Activated CD8-positive, alpha-beta memory T cell treated with anti-CD3 and anti-CD28 coated beads, Interleukin-2, amount 50 U/mL, for 48 hours (primary cell): ENCODE measurements around the gene KNTC1.
"Not testable (repeated sequence)": the region's sequence is repeated elsewhere in the genome, so short reads cannot be mapped to it uniquely, and the experiment has no call there.

Experiments used
- DNase-seq: peaks from one replicate; pipeline ENCODE4 v3.0.0-alpha.2; 2020

Gene KNTC1

DNA sequence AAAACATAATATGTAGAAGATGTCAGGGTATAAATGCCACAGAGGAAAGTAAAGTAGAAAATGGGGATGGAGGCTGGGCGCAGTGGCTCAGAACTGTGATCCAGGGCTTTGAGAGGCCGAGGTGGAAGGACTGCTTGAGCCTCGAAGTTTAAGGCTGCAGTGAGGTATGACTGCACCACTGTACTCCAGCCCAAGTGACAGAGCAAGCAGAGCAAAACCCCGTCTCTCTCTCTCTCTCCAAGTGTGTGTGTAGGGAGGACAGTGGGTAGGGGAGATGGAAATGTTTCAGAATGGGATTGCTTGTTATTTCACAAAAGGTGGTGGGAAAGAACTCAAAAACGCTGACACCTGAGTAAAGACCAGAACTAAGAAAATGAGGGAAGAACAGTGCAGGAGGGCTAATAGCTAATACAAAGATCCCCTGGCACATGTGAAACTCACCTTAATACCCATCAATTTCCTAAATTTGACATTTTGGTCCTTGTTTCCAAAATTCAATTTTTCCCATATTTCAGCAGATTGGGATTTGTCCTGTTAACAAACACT lies 20.6 kb upstream of the KNTC1 start:
- DNase-seq = no peak

DNA sequence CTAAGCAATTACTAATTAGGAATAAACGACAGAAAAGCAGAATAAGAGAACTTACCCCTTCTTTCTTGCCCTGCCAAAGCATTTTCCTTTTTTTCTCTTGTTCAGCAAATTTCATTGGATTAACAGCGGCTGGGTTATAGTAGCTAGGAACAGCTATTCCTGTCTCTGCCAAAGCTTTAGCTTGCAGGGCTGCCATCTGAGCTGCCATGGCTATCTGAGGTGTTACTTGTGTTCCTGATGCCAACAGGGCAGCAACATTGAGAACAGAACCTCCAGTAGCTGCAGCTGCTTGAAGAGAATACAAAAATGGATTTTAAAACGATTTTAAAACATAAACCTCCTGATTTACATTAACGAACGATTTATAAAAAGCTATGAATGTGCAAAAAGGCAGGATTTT lies 18.9 kb upstream of the KNTC1 start:
- DNase-seq = no peak

DNA sequence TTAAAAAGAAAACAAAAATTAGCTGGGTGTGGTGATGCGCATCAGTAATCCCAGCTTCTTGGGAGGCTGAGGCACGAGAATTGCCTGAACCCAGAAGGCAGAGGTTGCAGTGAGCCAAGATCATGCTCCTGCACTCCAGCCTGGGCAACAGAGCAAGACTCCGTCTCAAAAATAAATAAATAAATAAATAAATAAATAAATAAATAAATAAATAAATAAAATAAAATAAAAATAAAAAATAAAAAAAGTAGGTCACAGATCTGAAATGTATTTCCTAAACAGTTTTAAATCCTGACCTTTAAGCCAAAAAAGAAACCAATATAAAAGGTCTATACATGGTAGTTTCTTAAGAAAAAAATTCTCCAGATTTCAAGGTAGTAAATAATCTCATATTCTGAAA lies 14.0 kb upstream of the KNTC1 start:
- DNase-seq = not testable (repeated sequence)

DNA sequence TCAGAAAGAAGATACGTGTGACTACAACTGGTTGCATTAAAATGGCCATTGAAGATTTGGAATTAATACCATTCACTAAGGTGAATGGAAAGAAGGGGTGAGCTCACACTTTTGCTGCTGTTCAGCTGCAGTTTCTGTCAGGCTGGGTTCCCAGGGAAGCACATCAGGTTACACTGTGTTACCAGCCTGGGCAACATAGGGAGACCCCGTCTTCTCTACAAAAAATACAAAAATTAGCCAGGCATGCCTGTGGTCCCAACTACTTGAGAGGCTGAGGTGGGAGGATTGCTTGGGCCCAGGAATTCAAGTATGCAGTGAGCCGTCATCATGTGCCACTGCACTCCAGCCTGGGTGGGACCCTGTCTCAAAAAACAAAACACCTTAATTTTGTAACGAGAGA lies 13.4 kb upstream of the KNTC1 start:
- DNase-seq = no peak

DNA sequence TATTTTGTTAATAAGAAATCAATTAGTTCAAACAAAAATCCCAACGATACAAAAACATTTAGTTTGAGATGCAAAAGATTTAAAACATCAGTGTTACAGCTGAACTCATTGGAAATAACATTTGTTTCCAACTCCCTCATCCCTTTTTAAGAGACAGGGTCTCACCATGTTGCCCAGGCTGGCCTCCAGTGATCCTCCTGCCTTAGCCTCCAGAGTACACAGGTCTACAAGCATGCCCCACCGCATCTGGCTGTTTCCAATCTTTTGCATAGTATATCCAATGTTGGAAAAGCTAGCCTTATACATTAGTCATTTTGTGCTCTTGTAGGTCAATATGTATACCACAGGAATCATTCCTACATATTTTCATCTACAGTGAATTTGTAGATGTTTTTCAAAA lies 11.8 kb upstream of the KNTC1 start:
- DNase-seq = no peak

DNA sequence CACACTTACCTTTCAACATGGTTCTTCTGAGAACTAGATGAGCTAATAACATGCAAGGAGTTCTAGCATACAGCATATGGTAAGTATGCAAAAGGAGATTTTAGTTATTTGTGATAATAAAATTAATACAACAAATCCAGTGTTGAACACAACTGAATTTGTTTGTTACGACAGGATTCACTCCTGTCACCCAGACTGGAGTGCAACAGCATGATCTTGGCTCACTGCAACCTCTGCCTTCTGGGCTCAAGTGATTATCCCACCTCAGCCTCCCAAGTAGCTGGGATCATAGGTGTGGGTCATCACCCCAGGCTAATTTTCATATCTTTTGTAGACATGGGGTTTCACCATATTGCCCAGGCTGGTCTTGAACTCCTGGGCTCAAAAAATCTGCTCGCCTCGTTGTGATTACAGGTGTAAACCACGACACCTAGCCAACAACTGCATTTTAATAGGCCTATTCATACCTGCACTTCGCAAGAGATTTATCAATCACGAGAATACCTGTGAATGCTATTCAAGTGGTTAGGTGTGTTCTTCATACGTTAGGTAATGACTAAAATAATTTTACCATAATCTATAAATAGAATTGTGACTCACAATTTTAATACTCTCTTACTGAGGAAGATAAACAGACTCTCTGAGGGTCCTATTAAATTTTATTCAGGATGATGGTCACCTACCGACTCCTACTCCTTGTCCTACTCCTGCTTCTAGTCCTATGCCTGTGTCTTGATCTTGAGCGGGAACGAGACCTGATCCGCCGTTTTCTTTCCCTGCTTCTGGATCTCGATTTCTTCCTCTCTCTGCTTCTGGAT lies 10.3 kb upstream of the KNTC1 start:
- no peak for DNase-seq

DNA sequence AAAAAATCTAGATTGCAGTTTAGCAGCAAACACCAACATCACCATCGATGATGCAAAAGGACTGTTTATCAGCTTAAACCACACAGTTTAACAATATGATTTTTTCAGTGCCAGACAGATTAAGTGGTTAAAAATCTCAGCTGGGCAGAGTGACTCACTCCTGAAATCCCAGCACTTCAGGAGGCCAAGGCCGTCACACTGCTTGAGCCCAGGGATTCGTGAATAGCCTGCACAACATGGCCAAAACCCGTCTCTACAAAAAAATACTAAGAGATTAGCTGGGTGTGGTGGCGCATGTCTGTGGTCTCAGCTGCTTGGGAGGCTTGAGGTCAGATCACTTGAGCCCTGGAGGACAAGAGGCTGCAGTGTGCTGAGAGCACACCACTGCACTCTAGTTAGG lies 9.2 kb upstream of the KNTC1 start:
- DNase-seq = no peak

DNA sequence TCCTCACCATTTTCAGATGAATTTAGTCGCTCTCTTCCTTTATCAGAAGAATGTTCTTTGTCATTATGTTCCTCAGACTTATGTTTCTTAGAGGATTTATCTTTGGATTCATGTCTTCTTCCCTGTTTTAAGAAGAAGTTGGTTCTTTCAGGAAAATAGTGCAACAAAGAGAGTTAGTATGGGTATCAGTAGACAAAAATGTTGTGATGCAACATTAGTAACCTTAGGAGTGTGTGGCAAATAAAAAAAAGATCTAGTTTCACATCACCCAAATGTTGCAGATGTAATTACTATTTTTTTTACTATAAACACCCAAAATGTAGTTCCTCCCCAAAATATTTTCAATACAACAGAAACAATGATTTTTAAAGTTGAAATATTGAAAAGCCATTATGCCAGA lies 8.1 kb upstream of the KNTC1 start:
- no peak for DNase-seq

DNA sequence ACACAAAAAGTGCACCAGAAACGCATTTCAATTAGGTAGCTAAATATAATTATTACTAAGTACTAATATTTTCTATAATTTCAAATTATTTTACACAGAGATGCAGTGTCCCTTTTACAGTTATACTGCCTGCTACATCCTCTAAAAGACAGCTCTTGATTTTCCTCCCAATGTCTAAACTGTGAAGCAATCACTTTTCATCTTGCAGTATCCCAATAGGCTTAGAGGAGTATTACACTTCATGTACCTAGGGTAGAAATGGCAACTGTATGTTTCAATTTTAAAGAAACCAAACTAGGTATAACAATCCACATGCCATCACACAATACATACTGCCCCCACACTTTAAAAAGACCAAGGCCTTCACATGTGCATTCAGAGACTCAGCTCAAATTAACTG lies 7.6 kb upstream of the KNTC1 start:
- no peak for DNase-seq

DNA sequence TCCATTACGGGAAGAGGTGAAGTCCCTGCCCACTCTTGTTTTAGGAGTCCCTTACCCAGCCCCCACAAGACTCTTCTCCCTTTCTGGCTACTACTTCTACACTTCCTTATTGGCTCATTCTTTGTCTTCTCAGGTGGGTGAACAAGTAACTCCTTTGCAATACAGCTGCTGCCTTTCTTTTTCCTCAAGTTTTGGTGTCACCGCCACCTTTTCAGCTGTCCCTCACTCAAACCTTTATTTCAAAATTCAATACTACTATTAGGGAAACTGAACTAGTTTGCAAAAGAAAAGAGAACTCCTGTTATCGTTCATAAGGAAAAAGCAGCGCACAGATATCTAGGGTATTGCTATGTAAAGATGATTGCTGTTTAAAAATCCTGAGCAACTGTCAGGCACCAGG lies 6.4 kb upstream of the KNTC1 start:
- no peak for DNase-seq

DNA sequence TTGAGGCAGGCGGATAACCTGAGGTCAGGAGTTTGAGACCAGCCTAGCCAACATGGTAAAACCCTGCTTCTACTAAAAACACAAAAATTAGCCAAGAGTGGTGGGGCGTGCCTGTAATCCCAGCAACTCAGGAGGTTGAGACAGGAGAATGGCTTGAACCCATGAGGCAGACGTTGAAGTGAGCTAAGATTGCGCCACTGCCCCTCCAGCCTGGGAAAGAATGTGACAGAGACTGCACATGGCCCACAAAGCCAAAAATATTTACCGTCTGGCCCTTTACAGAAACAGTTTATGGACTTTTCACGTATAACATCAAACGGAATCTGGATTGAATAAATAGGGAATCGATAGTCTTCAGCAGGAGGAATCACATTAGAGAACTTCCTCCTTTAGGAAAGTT lies 3.8 kb upstream of the KNTC1 start:
- DNase-seq = no peak

DNA sequence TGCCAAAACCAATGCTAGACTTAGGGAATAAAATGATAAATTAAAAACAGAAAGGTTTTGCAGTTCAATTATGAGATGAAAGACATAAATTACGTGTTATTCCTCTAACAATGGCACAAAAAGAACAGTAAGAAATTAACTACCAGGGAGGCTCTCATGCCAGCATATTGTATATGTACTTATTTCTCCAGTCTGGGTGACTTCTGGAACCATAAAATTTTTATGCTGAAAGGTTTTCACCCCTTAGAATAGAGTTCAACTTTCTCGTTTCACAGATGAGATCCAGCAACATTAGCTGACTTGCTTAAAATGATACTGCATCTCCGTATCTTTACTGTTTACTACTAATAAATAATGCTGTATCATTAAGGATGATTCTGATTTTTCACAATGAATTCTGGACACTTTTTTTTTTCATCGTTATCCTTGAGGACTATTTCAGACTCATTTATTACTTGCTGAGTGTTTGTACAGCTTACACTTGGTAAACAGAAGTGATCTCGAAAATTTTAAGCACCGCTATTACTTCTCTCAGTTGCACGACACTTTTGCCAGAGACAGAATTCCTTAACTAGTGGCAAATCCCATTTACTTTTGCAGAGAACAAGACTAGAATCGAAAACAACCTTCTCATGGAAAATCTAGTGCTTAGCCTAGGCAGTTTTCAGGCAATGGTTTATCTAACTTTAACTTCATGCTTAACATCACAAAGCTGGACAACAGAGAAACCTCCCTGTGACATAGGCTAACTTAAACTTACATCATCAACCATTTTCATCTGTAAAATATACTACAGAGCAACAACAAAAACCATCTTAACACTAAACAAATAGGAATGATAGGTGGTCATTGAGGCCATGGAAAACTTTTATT lies 3.0 kb upstream of the KNTC1 start:
- no peak for DNase-seq

DNA sequence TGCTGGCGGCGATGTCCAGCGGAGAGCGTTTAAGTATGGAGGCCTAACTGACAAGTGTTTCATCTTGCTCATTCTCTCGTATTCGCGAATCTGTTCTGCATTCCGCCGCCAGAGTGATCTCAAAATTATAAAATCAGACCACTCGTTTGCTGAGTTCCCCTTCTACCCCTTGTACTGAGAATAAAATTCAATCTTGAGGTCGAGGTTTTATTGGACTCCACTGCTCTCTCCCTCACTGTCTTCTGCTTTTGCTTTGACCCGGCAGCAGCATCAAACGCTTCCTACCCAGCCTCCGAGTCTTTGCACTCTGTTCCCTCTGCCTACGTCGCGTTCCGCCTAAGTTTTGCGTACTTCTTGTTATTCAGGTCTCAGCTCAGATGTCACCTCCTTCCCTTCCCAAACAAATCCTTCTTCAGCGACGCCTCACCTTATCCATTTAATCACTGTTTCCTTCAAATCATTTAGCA lies 462 bp downstream of the KNTC1 start:
- no peak for DNase-seq

DNA sequence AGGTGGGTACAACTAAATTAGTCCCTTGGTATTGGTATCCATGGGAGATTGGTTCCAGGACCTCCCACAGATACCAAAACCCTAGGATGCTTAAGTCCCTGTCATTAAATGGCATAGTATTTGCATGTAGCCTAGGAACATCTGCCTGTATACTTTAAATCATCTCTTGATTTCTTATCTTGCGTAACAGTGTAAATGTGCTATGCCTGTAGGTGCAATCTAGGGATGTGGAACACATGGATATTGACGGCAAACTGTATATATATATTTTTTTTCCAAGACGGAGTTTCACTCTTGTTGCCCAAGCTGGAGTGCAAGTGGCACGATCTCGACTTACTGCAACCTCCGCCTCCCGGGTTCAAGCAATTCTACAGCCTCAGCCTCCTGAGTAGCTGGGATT lies 1.5 kb downstream of the KNTC1 start:
- DNase-seq = no peak

DNA sequence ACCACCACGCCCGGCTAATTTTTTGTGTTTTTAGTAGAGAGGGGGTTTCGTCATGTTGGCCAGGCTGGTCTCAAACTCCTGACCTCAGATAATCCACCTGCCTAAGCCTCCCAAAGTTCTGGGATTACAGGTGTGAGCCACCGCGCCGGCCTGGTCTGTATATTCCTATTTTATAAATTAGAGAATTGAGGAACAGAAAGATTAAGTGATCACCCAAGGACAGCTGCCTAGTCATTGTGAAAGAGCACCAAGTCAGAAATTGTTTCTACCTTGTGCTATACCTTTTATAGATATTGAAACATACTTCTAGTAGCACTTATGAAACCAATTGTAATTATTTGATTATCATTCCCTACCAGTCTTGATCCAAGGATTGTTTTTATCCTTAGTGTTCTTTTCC lies 1.9 kb downstream of the KNTC1 start:
- DNase-seq = no peak

DNA sequence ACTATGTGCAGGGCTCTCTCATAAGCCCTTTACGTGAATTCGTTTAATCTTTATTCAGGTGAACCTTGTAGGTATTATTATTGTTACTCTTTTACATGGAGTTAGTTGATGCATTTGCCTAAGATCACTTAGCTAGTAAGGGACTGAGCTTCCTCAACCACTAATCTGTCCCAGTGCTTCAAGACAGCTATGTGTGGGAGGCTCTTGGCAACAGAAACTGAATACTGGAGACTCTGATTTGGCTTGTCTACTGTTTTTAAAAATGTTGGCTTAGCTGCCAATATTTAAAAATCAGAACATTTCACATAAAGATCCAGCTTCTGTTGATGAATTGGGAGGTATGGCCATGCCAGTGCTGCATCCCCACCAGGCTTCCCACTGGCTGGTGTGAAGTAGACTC lies 6.8 kb downstream of the KNTC1 start:
- DNase-seq = no peak

DNA sequence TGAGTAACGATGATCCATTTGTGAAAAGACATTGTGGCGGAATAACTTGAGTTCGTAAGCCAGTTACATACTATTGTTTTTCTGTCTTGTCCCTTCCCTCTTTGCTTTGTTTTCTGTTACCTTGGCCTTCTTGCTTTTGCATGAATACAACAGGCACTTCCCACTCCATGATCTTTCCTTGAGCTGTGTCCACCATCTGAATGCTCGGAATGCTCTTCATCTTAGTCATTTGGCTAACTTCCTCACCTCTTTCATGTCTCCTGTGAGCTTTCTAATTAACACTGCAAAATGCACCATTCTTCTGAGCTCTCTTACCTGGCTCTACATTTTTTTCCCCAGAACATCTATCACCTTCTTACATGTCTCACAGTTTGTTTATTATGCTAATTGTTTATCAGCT lies 10.0 kb downstream of the KNTC1 start:
- no peak for DNase-seq

DNA sequence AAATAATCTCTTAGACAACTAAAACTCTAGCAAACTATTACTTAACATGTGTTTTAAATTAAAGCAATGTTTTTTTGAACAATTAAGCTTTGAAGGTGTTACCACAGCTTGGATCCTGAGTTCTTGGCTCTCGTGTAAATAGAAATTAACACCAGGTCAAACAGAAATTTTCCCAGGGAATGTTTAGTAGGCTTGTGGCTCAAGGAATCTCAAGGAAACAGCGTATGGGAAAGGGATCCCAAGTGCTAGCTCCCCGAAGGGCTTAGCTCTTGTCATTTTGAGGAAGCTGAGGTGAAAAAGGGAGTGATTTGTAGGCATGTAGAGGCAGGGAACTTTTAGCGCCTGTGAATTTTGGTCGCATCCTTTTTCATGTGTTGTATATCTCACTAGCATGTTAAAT lies 11.4 kb downstream of the KNTC1 start:
- no peak for DNase-seq

DNA sequence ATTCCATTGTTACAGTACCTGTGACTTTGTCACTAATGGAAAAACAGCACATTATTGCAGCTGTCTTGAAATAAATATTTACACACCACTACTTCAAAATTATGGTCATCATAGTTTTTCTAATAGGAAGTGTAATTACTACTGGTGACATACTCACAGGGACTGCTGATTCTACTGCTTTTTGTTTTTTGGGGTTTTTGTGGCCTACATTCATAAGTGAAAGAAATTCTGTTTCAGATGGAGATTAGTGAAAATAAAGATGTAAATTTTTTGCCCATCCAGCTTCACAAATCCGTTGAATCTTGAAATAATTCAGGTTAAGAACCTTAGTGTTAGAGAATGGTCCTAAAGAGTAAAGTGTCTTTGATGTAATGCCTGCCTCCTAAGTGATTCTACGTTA lies 17.5 kb downstream of the KNTC1 start:
- DNase-seq = no peak

DNA sequence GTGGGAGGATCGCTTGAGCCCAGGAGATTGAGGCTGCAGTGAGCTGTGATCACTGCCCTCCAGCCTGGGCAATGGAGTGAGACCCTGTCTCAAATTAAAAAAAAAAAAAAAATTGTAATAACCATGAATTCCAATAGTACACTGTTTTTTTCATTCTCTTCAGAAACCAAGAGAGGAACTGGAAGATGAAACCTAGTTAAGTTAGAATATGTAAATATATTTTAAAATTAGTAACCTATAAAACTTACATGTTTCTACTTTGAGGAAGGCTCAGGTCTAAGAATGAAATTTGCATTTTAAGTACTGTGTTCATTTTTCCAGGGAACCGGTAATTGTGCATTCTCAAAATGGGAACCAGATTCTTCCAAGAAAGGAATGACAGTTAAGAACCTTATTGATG lies 18.8 kb downstream of the KNTC1 start:
- DNase-seq = no peak

DNA sequence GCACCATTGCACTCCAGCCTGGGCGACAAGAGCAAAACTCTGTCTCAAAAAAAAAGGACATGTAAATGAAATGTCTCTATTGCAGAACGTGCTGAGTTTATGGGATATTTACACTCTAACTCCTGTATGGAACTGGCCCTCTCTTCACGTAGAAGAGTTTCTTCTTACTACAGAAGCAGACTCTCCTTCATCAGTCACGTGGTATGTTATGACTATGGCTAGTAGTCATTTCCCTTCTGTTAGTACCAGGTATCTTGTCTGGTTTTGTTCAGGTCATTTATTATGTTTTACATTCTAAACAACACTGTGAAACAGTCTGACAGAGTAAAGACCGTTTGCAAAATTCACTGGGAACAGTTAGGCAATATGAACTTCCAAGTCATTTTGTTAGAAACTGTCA lies 20.3 kb downstream of the KNTC1 start:
- no peak for DNase-seq

DNA sequence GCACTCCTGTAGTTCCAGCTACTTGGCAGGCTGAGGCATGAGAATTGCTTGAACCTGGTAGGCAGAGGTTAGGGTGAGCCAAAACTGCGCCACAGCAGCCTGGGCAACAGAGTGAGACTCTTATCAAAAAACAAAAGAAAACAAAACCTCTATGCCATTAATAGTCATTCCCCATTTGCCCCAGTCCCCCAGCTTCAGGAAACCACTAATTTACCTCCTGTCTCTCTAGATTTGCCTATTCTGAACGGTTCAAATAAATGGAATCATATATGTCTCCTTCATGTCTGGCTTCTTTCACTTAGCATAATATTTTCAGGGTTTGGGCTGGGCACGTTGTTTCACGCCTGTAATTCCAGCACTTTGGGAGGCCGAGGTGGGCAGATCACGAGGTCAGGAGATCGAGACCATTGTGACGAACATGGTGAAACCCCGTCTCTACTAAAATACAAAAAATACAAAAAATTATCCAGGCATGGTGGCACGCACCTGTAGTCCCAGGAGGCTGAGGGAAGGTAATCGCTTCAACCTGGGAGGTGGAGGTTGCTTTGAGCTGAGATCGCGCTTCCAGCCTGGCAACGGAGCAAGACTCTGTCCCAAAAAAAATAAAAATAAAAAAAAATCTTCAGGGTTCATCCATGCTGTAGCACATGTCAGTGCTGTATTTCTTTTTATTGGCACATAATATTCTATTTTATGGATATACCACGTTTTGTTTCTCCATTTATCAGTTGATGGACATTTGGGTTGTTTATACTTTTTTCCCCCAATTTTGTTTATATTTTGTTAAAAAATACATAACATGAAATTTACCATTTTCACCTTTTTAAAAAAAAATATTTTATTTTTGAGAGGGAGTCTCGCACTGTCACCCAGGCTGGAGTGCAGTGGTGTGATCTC lies 31.9 kb downstream of the KNTC1 start:
- no peak for DNase-seq

DNA sequence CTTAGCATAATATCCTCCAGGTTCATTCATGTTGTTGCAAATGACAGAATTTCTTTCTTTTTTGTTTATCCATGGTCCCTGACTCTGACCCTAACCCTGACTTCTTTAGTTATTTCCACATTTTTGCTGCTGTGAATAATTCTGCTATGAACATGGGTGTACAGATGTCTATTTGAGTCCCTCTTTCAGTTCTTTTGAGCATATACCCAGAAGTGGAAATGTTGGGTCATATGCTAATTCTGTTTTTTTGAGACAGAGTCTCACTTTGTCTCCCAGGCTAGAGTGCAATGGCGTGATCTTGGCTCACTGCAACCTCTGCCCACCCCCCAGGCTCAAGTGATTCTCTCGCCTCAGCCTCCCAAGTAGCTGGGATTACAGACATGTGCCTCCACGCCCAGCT lies 33.1 kb downstream of the KNTC1 start:
- no peak for DNase-seq
